Caco-2 (cell line): ENCODE data around the gene SH2D3A. TPM values are rescaled to one million over a fixed set of nuclear protein-coding genes. Genes with fewer than 3 reads are reported as not detected.
"Not testable (repeated sequence)": the region's sequence is repeated elsewhere in the genome, so short reads cannot be mapped to it uniquely, and the experiment has no call there.

Source experiments
- BruUV-seq: library from RNA; stranded (reverse); fragments of 400-500 nt; replicated peaks from 2 replicates; lab custom pipeline; 2021; lab: Mats Ljungman, UMichigan
- CTCF ChIA-PET: fragments of 300-600 bp; sonication (Branson Sonifier 250); formaldehyde crosslinking; loops from one replicate; lab custom pipeline; 2022; ENCODE audit warnings: antibody characterized with exemption; lab: Charles Lee
- POLR2A ChIA-PET: fragments of 300-600 bp; sonication (Branson Sonifier 250); formaldehyde crosslinking; loops from one replicate; lab custom pipeline; 2022; ENCODE audit warnings: antibody characterized with exemption; lab: Charles Lee
- DNase-seq, 2 experiments: peaks; one replicate each; pipeline versions ENCODE4 v3.0.0 to v3.0.0-alpha.2; 2020 to 2022
- H3K27me3 ChIP-seq: replicated peaks from 2 replicates; pipeline ENCODE4 v1.6.0; 2011; ENCODE audit warnings: low read length; ENCODE audit not compliant: control insufficient read depth, insufficient read depth
- H3K36me3 ChIP-seq: 2 replicates; pipeline ENCODE4 v1.5.1; 2011; ENCODE audit warnings: low read length; ENCODE audit not compliant: control insufficient read depth, insufficient read depth
- H3K4me1 ChIP-seq: fragments of 250-450 bp; sonication (Bioruptor Pico); 2 replicates; pipeline ENCODE4 v1.5.1; 2020; ENCODE audit warnings: mild to moderate bottlenecking
- H3K4me3 ChIP-seq: 2 replicates; pipeline ENCODE4 v1.5.1; 2011; ENCODE audit warnings: low read depth, mild to moderate bottlenecking, control low read depth, low read length
- H3K9me3 ChIP-seq: fragments of 250-450 bp; sonication (Bioruptor Pico); 2 replicates; pipeline ENCODE4 v1.5.1; 2020; ENCODE audit warnings: mild to moderate bottlenecking, moderate library complexity
- H3K27ac Mint-ChIP-seq: one replicate; pipeline ENCODE4 v1.8.0; 2022; ENCODE audit warnings: mixed read lengths; ENCODE audit not compliant: unreplicated experiment
- H3K27me3 Mint-ChIP-seq: one replicate; pipeline ENCODE4 v1.8.0; 2022; ENCODE audit warnings: mixed read lengths; ENCODE audit not compliant: insufficient read depth, unreplicated experiment
- H3K36me3 Mint-ChIP-seq: one replicate; pipeline ENCODE4 v1.8.0; 2022; ENCODE audit warnings: mild to moderate bottlenecking, mixed read lengths; ENCODE audit not compliant: insufficient read depth, unreplicated experiment
- H3K4me1 Mint-ChIP-seq: one replicate; pipeline ENCODE4 v1.8.0; 2022; ENCODE audit warnings: low read depth, mixed read lengths; ENCODE audit not compliant: unreplicated experiment
- H3K4me3 Mint-ChIP-seq: one replicate; pipeline ENCODE4 v1.8.0; 2022; ENCODE audit warnings: mild to moderate bottlenecking, moderate library complexity, mixed read lengths; ENCODE audit not compliant: unreplicated experiment
- H3K9me3 Mint-ChIP-seq: one replicate; pipeline ENCODE4 v1.8.0; 2022; ENCODE audit warnings: mixed read lengths; ENCODE audit not compliant: unreplicated experiment
- intact Hi-C: fragments of 100-400 bp; cut with micrococcal nuclease; formaldehyde crosslinking; loops from one replicate; pipeline ENCODE4 v1.10.0; 2022; ENCODE audit not compliant: unreplicated experiment
- total RNA-seq: library from RNA; stranded (reverse); gene quantifications from 2 replicates; pipeline ENCODE4 v1.2.3, GENCODE V29; 2022
- TF ChIP-seq, protein P1 (sequence below), 2 experiments: fragments of 200-600 bp in 1 of 2; IDR thresholded peaks; 1 replicate in 1 of 2; 2 replicates in 1 of 2; pipeline versions ENCODE4 v1.5.1 to v1.8.0; 2011 to 2022; ENCODE audit warnings: antibody characterized with exemption in 1 of 2, control low read depth in 1 of 2, inconsistent platforms in 1 of 2, low read depth in 1 of 2, low read length in 1 of 2, mild to moderate bottlenecking in 1 of 2, moderate library complexity in 1 of 2; ENCODE audit not compliant: insufficient read depth in 1 of 2, severe bottlenecking in 1 of 2, unreplicated experiment in 1 of 2

The SH2D3A gene
- total RNA-seq, 1 experiment from 2014 or later = 20.5 TPM

GRCh38 chr19:6772028-6772865 is 5.0 kb upstream of the SH2D3A start, which contains the start of gene VAV1:
TSS of gene VAV1 (plus strand) at chr19:6772708. CDS start at chr19:6772808, 100 bp downstream.
- H3K27me3 Mint-ChIP-seq = no peaks in the 10 kb centered on the region

GRCh38 chr19:6771648-6772027 is 4.4 kb upstream of the SH2D3A start:
- intact Hi-C loops, POLR2A ChIA-PET, H3K9me3 ChIP-seq, CTCF ChIA-PET, H3K4me3 ChIP-seq, H3K36me3 ChIP-seq, BruUV-seq, H3K4me3 Mint-ChIP-seq, DNase-seq, H3K27me3 Mint-ChIP-seq, H3K27ac Mint-ChIP-seq, H3K4me1 Mint-ChIP-seq, H3K4me1 ChIP-seq, H3K27me3 ChIP-seq: not testable (repeated sequence)
- H3K9me3 Mint-ChIP-seq = peaks cover 11% of the 10 kb centered on the region
- peaks cover 27% of the 10 kb centered on the region for H3K36me3 Mint-ChIP-seq

More at GRCh38 chr19:6772028-6772865, 5.0 kb upstream of the SH2D3A start, which contains the start of gene VAV1:
- CTCF ChIA-PET = interaction anchor here (0.5 to 0.6 kb wide), 2 partner anchors 112 to 785 kb away, joined by 3 read pairs; no protein-coding TSS in a partner anchor
- Histone ChIP-seq H3K27me3 (no peaks in the 10 kb centered on the region), H3K36me3 (no peaks in the 10 kb centered on the region), H3K9me3 (no peaks in the 10 kb centered on the region), H3K4me3 (no peak within 1 kb of the TSS), H3K4me1 (peaks cover 4% of the 10 kb centered on the region; the same call in 1 of the 2 replicates)
- Mint-ChIP-seq H3K27ac (no peak within 1 kb of the TSS), H3K4me3 (no peak within 1 kb of the TSS), H3K36me3 (peaks cover 21% of the 10 kb centered on the region), H3K9me3 (peaks cover 16% of the 10 kb centered on the region), H3K4me1 (no peaks in the 10 kb centered on the region)
- no TSS peak for BruUV-seq
- POLR2A ChIA-PET = interaction anchor here (0.5 kb wide), 1 partner anchor 9 kb away, joined by 3 read pairs; no protein-coding TSS in a partner anchor
- TF ChIP-seq, protein P1, sequence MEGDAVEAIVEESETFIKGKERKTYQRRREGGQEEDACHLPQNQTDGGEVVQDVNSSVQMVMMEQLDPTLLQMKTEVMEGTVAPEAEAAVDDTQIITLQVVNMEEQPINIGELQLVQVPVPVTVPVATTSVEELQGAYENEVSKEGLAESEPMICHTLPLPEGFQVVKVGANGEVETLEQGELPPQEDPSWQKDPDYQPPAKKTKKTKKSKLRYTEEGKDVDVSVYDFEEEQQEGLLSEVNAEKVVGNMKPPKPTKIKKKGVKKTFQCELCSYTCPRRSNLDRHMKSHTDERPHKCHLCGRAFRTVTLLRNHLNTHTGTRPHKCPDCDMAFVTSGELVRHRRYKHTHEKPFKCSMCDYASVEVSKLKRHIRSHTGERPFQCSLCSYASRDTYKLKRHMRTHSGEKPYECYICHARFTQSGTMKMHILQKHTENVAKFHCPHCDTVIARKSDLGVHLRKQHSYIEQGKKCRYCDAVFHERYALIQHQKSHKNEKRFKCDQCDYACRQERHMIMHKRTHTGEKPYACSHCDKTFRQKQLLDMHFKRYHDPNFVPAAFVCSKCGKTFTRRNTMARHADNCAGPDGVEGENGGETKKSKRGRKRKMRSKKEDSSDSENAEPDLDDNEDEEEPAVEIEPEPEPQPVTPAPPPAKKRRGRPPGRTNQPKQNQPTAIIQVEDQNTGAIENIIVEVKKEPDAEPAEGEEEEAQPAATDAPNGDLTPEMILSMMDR (IDR thresholded peaks at IDR 0.05; ENCODE audit: insufficient read depth in 1 of 2, low read depth in 1 of 2, low read length in 1 of 2, severe bottlenecking in 1 of 2, unreplicated experiment in 1 of 2) = peak in 1 of 2 experiments; percentile 12
- no peak for DNase-seq
- intact Hi-C loops = no loop called here

DNA sequence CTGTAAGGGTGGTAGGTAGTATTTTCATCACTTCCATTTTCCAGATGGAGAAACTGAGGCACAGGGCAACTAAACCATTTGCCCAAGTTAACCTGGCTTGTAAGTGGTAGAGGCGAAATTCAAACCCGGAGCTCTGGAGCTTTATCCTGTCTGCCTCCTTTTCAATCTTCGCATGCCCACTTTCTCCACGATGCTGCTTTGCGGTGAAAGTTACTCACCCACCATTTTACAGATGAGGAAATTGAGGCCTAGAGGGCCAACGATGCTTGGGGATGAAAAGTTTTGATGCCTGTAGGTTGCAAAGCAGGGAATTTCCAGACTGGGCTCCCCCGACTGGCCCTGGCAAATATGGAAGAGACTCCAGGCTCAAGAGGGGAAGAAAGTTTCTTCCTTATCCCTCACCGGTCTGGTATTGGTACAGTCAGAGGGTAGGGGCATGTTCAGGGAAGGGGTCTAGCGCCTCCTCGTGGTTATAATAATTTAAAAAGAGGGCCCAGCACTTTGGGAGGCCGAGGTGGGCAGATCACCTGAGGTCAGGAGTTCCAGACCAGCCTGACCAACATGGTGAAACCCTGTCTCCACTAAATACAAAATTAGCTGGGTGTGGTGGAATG is 1.9 kb upstream of the SH2D3A start:
- BruUV-seq = no TSS peak
- POLR2A ChIA-PET = no interaction called here

More for the DNA sequence above, 1.9 kb upstream of the SH2D3A start:
- Mint-ChIP-seq H3K27me3 (no peaks in the 10 kb centered on the region), H3K36me3 (peaks cover 37% of the 10 kb centered on the region), H3K4me3 (no peak overlapping the region), H3K9me3 (no peaks in the 10 kb centered on the region), H3K27ac (no peak overlapping the region), H3K4me1 (peaks cover 10% of the 10 kb centered on the region)
- Histone ChIP-seq H3K36me3 (no peaks in the 10 kb centered on the region; the same call in 1 of the 2 replicates), H3K4me3 (no peak overlapping the region), H3K27me3 (no peaks in the 10 kb centered on the region), H3K9me3 (no peaks in the 10 kb centered on the region), H3K4me1 (peaks cover 13% of the 10 kb centered on the region)
- TF ChIP-seq, protein P1 (IDR thresholded peaks at IDR 0.05; ENCODE audit: insufficient read depth in 1 of 2, low read depth in 1 of 2, low read length in 1 of 2, severe bottlenecking in 1 of 2, unreplicated experiment in 1 of 2) = peak in 1 of 2 experiments; percentile 40
- CTCF ChIA-PET = no interaction called here
- DNase-seq = no peak
- intact Hi-C loops = no loop called here
